H7 (cell line): ENCODE data around the gene OR2T5. TPM values are rescaled to one million over a fixed set of nuclear protein-coding genes. Genes with fewer than 3 reads are reported as not detected.
"Not testable (repeated sequence)": the region's sequence is repeated elsewhere in the genome, so short reads cannot be mapped to it uniquely, and the experiment has no call there.

ENCODE experiments used
- DNase-seq: peaks from one replicate; pipeline ENCODE4 v3.0.0; 2012
- H3K27me3 ChIP-seq: 2 replicates; pipeline ENCODE4 v1.6.0; 2011; ENCODE audit warnings: mild to moderate bottlenecking, low read length; ENCODE audit not compliant: control insufficient read depth, insufficient read depth
- H3K36me3 ChIP-seq: replicated peaks from 2 replicates; pipeline ENCODE4 v1.5.1; 2011; ENCODE audit warnings: low read length; ENCODE audit not compliant: control insufficient read depth, insufficient read depth
- H3K4me3 ChIP-seq: 2 replicates; pipeline ENCODE4 v1.5.1; 2011; ENCODE audit warnings: low read depth, mild to moderate bottlenecking, control low read depth, low read length, moderate library complexity; ENCODE audit not compliant: insufficient read depth
- total RNA-seq: library from RNA; depleted of rRNA; stranded (reverse); fragments of >200 nt; shearing (Covaris generic); gene quantifications from 2 replicates; pipeline ENCODE4 v1.2.3, GENCODE V29; 2014; rRNA removed

The OR2T5 gene, protein sequence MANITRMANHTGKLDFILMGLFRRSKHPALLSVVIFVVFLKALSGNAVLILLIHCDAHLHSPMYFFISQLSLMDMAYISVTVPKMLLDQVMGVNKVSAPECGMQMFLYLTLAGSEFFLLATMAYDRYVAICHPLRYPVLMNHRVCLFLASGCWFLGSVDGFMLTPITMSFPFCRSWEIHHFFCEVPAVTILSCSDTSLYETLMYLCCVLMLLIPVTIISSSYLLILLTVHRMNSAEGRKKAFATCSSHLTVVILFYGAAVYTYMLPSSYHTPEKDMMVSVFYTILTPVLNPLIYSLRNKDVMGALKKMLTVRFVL
- not detected in 2 replicates for total RNA-seq

DNA sequence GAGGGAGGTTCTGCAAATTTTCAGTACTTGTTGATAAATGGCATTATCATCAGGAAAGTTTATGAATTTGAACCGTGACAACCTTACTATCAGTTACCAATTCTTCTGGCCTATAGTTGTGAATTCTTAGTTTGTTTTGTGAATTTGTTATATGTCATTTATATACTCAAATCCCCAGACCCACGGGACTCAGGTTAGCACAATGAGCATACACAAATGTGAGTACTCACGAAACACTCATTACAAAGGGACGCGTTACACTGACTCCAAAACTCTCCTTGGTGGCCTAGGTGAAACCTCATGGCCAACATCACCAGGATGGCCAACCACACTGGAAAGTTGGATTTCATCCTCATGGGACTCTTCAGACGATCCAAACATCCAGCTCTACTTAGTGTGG, at the start of gene OR2T5:
TSS of gene OR2T5 (plus strand) at position 301 of the 400 bp plus-strand sequence. CDS start at position 301, 0 bp downstream.
- DNase-seq, H3K36me3 ChIP-seq, H3K27me3 ChIP-seq, H3K4me3 ChIP-seq: not testable (repeated sequence)

DNA sequence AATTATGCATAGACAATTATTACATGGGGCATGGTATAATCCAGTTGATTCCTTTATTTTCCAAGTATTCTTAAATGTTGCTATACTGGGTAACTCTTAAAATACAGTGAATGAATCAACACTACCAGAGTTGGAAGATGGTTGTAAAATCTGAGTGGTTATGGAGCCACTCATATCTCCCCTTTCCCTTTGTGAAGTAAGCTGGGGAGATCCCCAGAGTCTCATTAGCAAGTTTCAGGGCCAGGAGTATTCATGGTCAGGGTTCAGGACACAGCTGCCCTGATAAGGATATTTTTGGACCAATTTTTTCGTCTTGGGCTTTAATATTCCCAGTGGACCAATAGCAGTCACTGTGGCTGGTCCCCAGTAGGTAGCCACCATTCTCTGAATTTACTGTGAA, 49.7 kb upstream of the OR2T5 start:
- DNase-seq, H3K4me3 ChIP-seq, H3K36me3 ChIP-seq, H3K27me3 ChIP-seq: not testable (repeated sequence)

DNA sequence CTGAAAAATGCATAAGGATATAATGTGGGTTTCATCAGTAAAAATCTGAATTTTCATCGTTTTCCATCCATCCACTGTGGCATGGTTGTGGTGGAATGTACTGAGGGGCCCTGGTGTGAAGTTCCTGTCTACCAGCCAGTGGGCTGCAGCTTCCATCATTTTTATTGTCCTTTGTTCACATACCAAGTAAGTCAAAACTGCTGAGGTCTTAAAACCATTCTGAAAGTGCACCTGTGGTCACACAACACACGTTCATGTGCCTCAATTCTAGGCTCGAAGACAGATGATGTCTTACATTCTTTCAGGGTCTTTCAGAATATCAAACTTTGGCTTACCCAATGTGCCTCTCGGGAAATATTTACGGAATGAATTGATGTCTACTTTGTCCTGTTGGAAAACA, 49.1 kb upstream of the OR2T5 start:
- not testable (repeated sequence) for H3K4me3 ChIP-seq, H3K27me3 ChIP-seq, DNase-seq, H3K36me3 ChIP-seq

DNA sequence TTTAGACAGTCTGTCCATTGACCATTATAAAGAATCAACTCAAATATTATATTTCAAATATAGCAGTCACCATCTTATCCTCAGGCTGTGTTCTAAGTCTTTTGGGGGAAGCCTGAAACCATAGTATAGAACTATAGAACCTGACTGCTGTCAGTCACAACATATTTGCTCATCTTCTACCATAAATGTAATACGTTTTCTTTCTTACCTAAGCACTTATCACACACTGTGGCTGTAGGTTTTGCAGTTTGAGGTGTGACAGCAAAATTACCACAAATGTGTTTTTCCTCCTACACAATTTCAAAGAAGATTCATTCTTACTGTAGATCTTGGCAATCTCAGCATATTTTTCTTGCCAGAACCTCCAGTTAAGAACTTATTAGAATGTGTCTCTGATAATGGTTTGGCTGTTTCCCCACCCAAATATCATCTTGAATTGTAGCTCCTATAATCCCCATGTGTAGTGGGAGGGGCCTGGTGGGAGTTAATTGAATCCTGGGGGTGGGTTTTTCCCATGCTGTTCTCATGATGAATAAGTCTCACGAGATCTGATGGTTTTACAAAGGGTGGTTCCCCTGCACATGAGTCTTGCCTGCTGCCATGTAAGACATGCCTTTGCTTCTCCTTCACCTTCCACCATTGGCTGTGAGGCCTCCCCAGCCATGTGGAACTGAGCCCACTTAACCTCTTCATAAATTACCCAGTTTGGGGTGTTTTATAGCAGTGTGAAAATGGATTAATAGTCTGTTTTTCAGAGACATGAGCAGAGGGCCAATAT, 45.7 kb upstream of the OR2T5 start:
- not testable (repeated sequence) for H3K36me3 ChIP-seq, H3K27me3 ChIP-seq, H3K4me3 ChIP-seq, DNase-seq

GRCh38 chr1:248444603-248445002, 43.8 kb upstream of the OR2T5 start:
- H3K4me3 ChIP-seq, H3K27me3 ChIP-seq, H3K36me3 ChIP-seq, DNase-seq: not testable (repeated sequence)

DNA sequence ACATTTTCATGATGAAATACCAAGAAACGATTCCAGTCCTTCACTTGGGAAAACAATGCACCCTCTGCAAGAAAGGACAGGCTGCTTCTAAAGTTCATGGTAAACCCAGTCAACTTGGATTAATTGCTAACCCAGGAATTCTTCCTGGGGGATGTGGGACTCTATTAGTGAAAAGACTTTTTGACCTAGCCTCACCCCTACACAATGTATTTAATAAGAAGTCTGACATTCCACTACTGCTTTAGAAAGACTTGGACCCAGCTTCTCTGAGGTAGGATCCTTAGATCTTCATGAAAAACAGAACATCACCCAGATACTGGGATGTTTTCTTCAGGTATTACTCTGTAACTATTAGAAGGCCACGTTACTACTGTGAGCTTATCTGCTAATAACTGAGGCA, 43.0 kb upstream of the OR2T5 start, which contains the start of gene OR2T2:
TSS of gene OR2T2 (plus strand) at position 239 of the 400 bp plus-strand sequence. CDS start 7,161 bp downstream, outside the sequence.
- not testable (repeated sequence) for DNase-seq, H3K4me3 ChIP-seq, H3K27me3 ChIP-seq, H3K36me3 ChIP-seq

DNA sequence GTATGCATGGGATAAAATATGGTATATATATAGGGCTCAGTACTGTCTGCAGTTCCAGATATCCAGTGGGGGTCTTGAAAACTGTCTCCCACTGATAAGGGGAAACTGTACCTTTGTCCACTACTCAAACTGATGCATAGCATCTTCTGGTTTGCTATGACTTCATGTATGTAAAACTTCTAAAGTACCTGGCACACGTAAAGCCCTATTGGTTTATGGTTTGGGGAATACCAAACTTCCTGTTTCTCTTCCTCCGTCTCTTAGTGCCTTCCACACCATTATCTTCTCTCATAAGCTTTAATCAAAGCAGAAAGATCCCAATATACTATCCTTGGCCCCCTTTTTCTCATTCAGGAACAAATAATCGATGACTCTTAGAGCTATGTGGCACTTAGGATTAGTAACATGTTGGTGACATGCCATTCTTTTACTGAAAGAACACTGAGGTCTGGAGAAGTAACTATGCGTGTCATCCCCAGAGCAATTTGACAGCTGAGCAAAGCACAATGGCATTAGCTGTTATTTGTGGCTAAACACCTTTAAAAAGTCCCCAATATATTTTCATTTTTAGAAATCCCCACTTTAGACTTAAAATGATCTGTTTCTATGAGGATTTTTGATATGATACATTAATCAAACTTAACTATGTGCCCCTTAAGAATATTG, 39.8 kb upstream of the OR2T5 start:
- H3K27me3 ChIP-seq, DNase-seq, H3K36me3 ChIP-seq, H3K4me3 ChIP-seq: not testable (repeated sequence)

- H3K4me3 ChIP-seq, DNase-seq, H3K27me3 ChIP-seq, H3K36me3 ChIP-seq: not testable (repeated sequence)
Observed at GRCh38 chr1:248449821-248450465, 38.4 kb upstream of the OR2T5 start.

GRCh38 chr1:248450466-248451145, 37.8 kb upstream of the OR2T5 start:
- H3K4me3 ChIP-seq, DNase-seq, H3K27me3 ChIP-seq, H3K36me3 ChIP-seq: not testable (repeated sequence)

GRCh38 chr1:248453619-248454018, 34.8 kb upstream of the OR2T5 start:
- not testable (repeated sequence) for H3K4me3 ChIP-seq, DNase-seq, H3K36me3 ChIP-seq, H3K27me3 ChIP-seq

DNA sequence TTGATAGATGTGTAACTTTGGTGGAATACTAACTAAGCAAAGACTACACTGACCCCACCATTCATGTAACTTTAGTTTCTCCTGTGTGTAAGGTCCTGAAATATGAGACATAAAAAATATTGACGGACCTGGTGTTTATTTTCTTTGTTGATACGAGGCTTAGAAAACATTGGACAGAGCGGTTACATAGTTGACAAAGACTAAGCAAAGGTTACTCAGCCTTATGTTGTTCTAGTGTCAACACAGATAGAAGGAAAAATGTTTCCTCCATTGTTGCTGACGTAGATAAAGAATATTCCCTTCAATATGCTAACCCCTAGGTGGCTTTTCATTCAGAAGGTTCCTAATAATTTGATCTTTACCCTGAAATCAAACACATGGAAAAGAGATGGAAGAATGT, 33.3 kb upstream of the OR2T5 start:
- H3K36me3 ChIP-seq, DNase-seq, H3K27me3 ChIP-seq, H3K4me3 ChIP-seq: not testable (repeated sequence)

DNA sequence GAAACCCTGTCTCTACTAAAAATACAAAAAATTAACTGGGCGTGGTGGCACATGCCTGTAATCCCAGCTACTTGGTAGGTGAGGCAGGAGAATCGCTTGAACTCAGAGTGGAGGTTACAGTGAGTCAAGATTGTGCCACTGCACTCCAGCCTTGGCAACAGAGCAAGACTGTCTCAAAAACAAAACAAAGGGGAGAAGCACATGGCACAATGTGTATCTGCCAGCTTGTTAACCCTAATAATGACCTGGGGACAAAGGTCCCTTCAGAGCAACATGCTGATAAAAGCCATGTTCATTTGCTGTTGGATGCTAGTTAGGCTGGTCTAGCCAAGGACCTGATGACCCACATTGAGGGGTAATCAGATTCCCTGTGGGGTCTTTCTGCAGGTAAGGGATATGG, 31.8 kb upstream of the OR2T5 start:
- DNase-seq, H3K27me3 ChIP-seq, H3K36me3 ChIP-seq, H3K4me3 ChIP-seq: not testable (repeated sequence)

- H3K4me3 ChIP-seq, DNase-seq, H3K27me3 ChIP-seq, H3K36me3 ChIP-seq: not testable (repeated sequence)
Observed at GRCh38 chr1:248459117-248459516, 29.3 kb upstream of the OR2T5 start.

GRCh38 chr1:248471154-248471553, 17.2 kb upstream of the OR2T5 start:
- Histone ChIP-seq H3K4me3 (no peak overlapping the region), H3K27me3 (no peaks in the 10 kb centered on the region), H3K36me3 (no peaks in the 10 kb centered on the region)
- DNase-seq: no peak
